ENCODE data around the gene KAT5. TPM values are rescaled to one million over a fixed set of nuclear protein-coding genes. Genes with fewer than 3 reads are reported as not detected.

KAT5 gene
- total and polyA plus RNA-seq, 2 of the 13 experiments (the other 11 are each of a cell fraction or from before 2014, with no cell fraction given), result 35.2 to 48.3 TPM

- 0 out of 2 replicates have a peak, but pooled peaks have one; percentile 64 for TF ChIP-seq PHF21A (CRISPR knock-in tag; IDR thresholded peaks at IDR 0.05)
- TF ChIP-seq KDM6A (CRISPR knock-in tag; IDR thresholded peaks at IDR 0.05; ENCODE audit: low read depth), result no peak
- peak; percentile 99 for TF ChIP-seq ZNF44 (CRISPR knock-in tag; IDR thresholded peaks at IDR 0.05)
- peak; percentile 73 for TF ChIP-seq ZNF446 (CRISPR knock-in tag; IDR thresholded peaks at IDR 0.05)
- TF ChIP-seq, protein P1, sequence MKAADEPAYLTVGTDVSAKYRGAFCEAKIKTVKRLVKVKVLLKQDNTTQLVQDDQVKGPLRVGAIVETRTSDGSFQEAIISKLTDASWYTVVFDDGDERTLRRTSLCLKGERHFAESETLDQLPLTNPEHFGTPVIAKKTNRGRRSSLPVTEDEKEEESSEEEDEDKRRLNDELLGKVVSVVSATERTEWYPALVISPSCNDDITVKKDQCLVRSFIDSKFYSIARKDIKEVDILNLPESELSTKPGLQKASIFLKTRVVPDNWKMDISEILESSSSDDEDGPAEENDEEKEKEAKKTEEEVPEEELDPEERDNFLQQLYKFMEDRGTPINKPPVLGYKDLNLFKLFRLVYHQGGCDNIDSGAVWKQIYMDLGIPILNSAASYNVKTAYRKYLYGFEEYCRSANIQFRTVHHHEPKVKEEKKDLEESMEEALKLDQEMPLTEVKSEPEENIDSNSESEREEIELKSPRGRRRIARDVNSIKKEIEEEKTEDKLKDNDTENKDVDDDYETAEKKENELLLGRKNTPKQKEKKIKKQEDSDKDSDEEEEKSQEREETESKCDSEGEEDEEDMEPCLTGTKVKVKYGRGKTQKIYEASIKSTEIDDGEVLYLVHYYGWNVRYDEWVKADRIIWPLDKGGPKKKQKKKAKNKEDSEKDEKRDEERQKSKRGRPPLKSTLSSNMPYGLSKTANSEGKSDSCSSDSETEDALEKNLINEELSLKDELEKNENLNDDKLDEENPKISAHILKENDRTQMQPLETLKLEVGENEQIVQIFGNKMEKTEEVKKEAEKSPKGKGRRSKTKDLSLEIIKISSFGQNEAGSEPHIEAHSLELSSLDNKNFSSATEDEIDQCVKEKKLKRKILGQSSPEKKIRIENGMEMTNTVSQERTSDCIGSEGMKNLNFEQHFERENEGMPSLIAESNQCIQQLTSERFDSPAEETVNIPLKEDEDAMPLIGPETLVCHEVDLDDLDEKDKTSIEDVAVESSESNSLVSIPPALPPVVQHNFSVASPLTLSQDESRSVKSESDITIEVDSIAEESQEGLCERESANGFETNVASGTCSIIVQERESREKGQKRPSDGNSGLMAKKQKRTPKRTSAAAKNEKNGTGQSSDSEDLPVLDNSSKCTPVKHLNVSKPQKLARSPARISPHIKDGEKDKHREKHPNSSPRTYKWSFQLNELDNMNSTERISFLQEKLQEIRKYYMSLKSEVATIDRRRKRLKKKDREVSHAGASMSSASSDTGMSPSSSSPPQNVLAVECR (CRISPR knock-in tag; IDR thresholded peaks at IDR 0.05; ENCODE audit: borderline replicate concordance), result peak; percentile 91
- peak; percentile 97 for TF ChIP-seq ZNF670 (CRISPR knock-in tag; IDR thresholded peaks at IDR 0.05; ENCODE audit: borderline replicate concordance)
- TF ChIP-seq KDM2A (CRISPR knock-in tag; IDR thresholded peaks at IDR 0.05; ENCODE audit: borderline replicate concordance, low read depth), result peak; percentile 89
- no peak for TF ChIP-seq ZNF383 (CRISPR knock-in tag; IDR thresholded peaks at IDR 0.05; ENCODE audit: borderline replicate concordance)
- TF ChIP-seq ZKSCAN8 (CRISPR knock-in tag; IDR thresholded peaks at IDR 0.05; ENCODE audit: borderline replicate concordance), result peak; percentile 74; the same call in 1 of the 2 replicates
- TF ChIP-seq MAFG (CRISPR knock-in tag; IDR thresholded peaks at IDR 0.05), result no peak
- TF ChIP-seq DPF2 (CRISPR knock-in tag; IDR thresholded peaks at IDR 0.05; ENCODE audit: borderline replicate concordance, low read depth), result no peak
- TF ChIP-seq MIXL1 (CRISPR knock-in tag; IDR thresholded peaks at IDR 0.05), result peak; percentile 61
- TF ChIP-seq, protein P2, sequence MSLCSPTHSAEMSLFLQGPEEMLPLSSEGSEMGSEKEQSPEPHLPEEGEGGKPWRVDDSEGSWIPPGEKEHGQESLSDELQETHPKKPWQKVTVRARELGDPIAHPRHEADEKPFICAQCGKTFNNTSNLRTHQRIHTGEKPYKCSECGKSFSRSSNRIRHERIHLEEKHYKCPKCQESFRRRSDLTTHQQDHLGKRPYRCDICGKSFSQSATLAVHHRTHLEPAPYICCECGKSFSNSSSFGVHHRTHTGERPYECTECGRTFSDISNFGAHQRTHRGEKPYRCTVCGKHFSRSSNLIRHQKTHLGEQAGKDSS (CRISPR knock-in tag; IDR thresholded peaks at IDR 0.05; ENCODE audit: borderline replicate concordance, low read depth), result peak; percentile 89; the same call in 1 of the 2 replicates
- TF ChIP-seq, protein P3, sequence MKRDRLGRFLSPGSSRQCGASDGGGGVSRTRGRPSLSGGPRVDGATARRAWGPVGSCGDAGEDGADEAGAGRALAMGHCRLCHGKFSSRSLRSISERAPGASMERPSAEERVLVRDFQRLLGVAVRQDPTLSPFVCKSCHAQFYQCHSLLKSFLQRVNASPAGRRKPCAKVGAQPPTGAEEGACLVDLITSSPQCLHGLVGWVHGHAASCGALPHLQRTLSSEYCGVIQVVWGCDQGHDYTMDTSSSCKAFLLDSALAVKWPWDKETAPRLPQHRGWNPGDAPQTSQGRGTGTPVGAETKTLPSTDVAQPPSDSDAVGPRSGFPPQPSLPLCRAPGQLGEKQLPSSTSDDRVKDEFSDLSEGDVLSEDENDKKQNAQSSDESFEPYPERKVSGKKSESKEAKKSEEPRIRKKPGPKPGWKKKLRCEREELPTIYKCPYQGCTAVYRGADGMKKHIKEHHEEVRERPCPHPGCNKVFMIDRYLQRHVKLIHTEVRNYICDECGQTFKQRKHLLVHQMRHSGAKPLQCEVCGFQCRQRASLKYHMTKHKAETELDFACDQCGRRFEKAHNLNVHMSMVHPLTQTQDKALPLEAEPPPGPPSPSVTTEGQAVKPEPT (CRISPR knock-in tag; IDR thresholded peaks at IDR 0.05; ENCODE audit: low read depth), result peak; percentile 95; the same call in 1 of the 2 replicates
- TF ChIP-seq MEF2D (CRISPR knock-in tag; IDR thresholded peaks at IDR 0.05), result peak; percentile 95
- TF ChIP-seq, protein P4, sequence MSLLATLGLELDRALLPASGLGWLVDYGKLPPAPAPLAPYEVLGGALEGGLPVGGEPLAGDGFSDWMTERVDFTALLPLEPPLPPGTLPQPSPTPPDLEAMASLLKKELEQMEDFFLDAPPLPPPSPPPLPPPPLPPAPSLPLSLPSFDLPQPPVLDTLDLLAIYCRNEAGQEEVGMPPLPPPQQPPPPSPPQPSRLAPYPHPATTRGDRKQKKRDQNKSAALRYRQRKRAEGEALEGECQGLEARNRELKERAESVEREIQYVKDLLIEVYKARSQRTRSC (CRISPR knock-in tag; IDR thresholded peaks at IDR 0.05; ENCODE audit: low read depth), result peak; percentile 19; the same call in 1 of the 2 replicates
- TF ChIP-seq ZNF263 (CRISPR knock-in tag; IDR thresholded peaks at IDR 0.05), result no peak
- TF ChIP-seq FIP1L1 (IDR thresholded peaks at IDR 0.05; ENCODE audit: borderline replicate concordance, insufficient read depth, low read depth, low read length), result no peak
- TF ChIP-seq ISL2 (CRISPR knock-in tag; IDR thresholded peaks at IDR 0.05), result peak; percentile 74
- TF ChIP-seq NR2C2 (CRISPR knock-in tag; IDR thresholded peaks at IDR 0.05; ENCODE audit: borderline replicate concordance), result peak; percentile 86; the same call in 1 of the 2 replicates
Measured at GRCh38 chr11:65711785-65712632, at the start of gene KAT5 (continued).
